HG03571 (cell line): Measurements from ENCODE around the gene LTBP1.

ENCODE experiments used
- ATAC-seq: cut with Tn5 transposase; IDR thresholded peaks from one replicate; pipeline ENCODE4 v1.9.1; 2021; ENCODE audit not compliant: unreplicated experiment

The LTBP1 gene

DNA sequence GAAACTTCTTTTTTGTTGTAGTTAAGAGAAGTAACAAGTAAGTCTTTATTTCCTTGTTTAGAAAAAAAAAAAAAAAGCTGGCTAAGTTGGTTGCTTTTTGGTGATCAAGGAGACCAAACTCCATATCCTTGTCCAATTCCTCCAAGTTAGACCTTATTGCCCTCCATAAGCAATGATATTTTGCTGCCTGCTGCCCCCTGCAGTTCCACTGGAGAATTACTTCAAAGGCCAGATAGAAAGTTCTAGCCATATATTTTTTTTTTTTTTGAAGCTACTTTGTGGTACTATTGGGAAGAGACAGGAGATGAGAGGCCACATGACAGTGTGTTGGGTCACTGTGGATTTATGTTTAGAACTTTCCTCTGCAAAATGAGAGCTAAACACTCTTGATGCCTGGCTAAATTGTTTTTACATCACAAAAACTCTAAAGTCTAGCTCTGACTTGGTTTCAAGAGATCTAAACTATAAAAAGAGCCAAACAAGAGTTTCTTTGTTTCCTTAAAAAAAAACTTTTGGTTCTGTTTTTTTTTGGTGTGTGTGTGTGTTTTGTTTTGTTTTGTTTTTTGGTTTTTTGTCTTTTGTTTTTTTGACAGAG, 449.0 kb downstream of the LTBP1 start:
- ATAC-seq = no peak

- no peak for ATAC-seq
Measured at GRCh38 chr2:33404321-33404720, 457.6 kb downstream of the LTBP1 start.

- no peak for ATAC-seq
Measured at GRCh38 chr2:33406622-33407021, 459.9 kb downstream of the LTBP1 start.

DNA sequence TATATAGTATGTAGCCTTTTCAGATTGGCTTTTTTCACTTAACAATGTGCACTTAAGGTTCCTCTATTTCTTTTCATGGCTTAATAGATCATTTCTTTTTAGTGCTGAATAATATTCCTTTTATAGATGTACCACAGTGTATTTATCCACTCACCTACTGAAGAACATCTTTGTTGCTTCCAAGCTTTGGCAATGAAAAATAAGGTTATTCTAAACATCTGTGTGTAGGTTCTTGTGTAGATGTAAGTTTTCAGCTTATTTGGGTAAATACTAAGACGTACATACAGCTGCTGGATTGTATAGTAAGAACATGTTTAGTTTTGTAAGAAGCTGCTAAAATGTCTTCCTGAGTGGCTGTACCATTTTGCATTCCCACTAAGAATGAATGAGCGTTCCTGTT, 461.4 kb downstream of the LTBP1 start:
- no peak for ATAC-seq

- ATAC-seq = no peak
Measured at GRCh38 chr2:33409417-33409955, 462.7 kb downstream of the LTBP1 start.

DNA sequence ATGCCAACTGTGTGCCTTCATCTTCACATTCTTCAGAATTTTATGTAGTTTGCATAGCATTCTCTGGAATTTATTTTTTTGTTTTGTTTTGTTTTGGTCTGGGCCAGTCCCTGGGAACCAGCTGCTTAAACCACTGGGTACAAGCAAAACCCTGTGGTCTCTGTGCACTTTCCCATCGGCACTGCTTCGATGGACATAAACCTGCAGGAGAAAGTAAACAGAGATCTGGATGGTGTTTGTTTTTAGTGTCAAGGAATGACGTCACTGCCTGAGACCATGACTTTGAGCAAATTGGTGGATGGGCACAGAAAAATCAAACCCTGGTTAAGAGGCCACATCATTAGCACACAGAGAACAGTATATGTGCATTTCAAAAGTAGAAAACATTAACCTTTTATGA, 465.0 kb downstream of the LTBP1 start:
- ATAC-seq = no peak

DNA sequence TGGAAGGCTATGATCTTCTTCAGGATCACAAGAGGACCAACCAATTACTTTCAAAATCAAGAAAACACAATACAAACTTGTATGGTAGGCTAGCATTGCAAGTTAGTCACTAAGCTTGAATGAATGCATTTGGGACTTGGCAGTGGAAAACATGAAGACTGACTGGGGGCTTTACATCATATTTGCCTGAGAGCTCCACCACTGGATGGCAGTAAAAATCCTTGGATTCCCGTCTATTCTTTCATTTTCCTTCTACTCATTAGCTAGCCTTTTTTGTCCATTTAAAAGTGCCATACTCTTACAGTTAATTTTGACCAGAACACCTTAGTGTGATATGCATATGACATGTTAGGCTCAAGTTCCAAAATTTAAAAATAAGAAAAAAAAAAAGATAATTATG, 466.2 kb downstream of the LTBP1 start:
- no peak for ATAC-seq

GRCh38 chr2:33419581-33420200, 472.9 kb downstream of the LTBP1 start:
- ATAC-seq = no peak

- no peak for ATAC-seq
Measured at GRCh38 chr2:33420726-33421125, 474.0 kb downstream of the LTBP1 start.

- no peak for ATAC-seq
Measured at GRCh38 chr2:33421820-33422219, 475.1 kb downstream of the LTBP1 start.

DNA sequence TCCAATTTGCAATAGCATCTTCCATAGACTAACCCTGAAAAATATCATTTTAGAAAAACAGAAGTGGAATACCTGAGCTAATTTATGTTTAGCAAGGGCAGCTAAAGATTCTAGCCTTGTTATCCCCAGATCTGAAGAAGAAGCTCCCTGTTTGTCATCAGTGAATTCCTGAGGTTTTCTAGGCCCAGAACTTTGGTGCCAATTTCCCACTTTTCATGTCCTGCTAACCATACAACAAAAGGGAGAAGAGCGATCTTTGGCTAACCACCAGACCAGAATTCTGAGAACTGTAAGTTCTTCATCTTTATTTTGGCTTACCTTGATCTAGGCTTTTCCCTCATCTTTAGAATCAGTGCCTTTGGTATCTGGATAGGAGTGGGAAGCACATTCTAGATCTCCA, 478.4 kb downstream of the LTBP1 start:
- ATAC-seq = no peak

GRCh38 chr2:33425586-33426031, 478.9 kb downstream of the LTBP1 start:
- no peak for ATAC-seq

DNA sequence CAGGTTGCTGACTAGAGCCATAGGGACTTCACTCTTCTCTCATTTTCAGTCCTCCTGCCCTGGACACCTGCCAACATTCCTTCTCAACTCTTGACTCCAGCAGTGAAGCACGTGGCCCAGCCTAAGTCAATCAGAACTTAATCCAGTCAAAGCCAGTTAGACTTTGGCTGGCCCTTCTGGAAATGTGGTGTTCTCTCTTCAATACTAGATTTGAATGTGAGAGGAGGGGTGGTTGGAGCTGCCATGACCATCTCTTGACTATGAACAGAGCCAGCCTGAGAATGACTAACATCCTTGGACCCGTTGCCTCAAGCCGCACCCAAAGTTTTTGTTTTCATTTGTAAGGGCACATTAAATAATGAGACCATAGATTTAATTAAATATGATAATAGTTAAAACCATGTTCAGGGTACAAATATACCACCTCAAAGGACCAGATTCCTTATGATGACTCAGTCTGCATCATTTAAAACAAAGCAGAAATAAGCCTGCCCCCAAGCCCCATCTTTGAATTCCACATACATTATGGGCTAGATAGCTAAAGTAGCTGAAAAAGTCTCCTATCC, 480.0 kb downstream of the LTBP1 start:
- no peak for ATAC-seq

DNA sequence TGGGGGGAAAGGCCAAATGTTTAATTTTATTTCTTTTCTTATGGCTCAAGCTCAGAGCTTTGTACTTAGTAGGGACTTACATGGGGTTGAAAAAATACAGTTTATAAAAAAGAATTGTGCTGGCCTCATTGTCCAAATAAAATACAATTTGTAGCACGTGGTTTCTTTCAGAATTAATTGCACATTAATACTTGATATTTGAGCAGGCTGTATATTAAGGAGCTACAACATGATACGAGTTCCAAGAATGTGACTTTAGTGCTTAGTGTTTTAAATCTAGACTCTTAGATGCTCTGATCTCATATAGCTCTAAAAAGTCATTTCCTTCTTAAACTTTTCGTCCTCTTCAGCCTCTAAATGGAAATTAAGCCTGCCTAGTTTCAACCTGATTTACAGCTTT, 483.3 kb downstream of the LTBP1 start:
- no peak for ATAC-seq

- ATAC-seq = no peak
Measured at GRCh38 chr2:33430856-33431255, 484.1 kb downstream of the LTBP1 start.

GRCh38 chr2:33432871-33433270, 486.1 kb downstream of the LTBP1 start:
- ATAC-seq = no peak

DNA sequence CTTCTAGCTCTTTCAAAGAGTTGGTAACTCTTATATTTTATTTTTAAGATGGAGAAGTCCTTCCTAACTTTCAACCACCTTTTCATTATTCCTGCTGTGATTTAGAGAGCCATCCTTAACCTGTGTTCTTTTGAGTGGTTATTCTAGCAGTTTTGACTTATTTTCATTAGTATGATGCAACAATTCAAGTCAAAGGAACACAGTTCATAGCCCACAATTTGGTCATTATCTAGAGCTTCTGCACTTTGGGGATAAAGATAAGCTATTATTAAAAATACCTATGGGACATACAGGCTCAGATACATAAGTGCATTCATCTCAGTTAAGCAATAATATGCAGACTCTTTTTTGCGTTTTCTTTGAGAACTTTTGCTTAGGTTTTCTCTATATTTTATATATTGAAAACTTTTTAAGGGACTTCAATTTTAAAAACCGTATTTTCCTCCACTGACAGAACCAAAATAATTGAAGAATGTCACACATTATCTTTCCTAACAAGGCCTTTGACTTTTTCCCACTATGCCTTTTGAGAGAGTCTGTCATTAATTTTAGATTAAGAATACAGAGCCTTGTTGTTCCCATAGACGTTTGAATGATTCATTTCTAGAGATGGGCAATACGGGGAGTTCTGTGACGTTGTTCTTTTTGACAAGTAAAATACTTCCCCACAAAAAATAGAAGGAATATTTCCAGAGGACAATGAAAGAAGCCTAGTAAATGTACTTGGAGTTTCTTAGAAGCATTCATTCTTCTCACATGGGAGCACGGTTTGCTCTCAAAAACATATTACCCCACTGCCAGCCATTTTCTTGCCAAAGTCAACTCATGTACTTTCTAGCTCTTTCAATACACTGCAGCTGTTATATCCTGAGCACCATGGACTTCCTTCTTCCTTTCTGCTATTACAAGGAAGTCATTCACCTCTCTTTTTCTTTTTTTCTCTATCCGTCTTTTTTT, 486.8 kb downstream of the LTBP1 start:
- no peak for ATAC-seq

- no peak for ATAC-seq
Measured at GRCh38 chr2:33435518-33435917, 488.8 kb downstream of the LTBP1 start.

- no peak for ATAC-seq
Measured at GRCh38 chr2:33436083-33436482, 489.3 kb downstream of the LTBP1 start.

GRCh38 chr2:33437297-33437696, 490.5 kb downstream of the LTBP1 start:
- no peak for ATAC-seq

GRCh38 chr2:33437815-33438214, 491.1 kb downstream of the LTBP1 start:
- ATAC-seq = no peak
